DMS79 treated with DMSO at 0.1 percent for 48 hours (cell line): ENCODE measurements around the gene FAM3A.
"Not testable (repeated sequence)": the region's sequence is repeated elsewhere in the genome, so short reads cannot be mapped to it uniquely, and the experiment has no call there.

Experiments used
- DNase-seq: peaks from one replicate; lab custom pipeline; 2025; lab: John Stamatoyannopoulos, UW

FAM3A gene

GRCh38 chrX:154502989-154503388 is 13.0 kb downstream of the FAM3A start:
- DNase-seq: no peak

- DNase-seq: no peak
Observed at GRCh38 chrX:154502098-154502497, 13.9 kb downstream of the FAM3A start.

GRCh38 chrX:154501423-154501822 is 14.6 kb downstream of the FAM3A start:
- not testable (repeated sequence) for DNase-seq

- not testable (repeated sequence) for DNase-seq
Observed at GRCh38 chrX:154496591-154497137, 19.4 kb downstream of the FAM3A start.

GRCh38 chrX:154495472-154495922 is 20.5 kb downstream of the FAM3A start:
- no peak for DNase-seq

- no peak for DNase-seq
Observed at GRCh38 chrX:154494715-154495114, 21.3 kb downstream of the FAM3A start.

GRCh38 chrX:154490414-154491083 is 25.5 kb downstream of the FAM3A start, which contains the start of gene SLC10A3:
Gene SLC10A3 (minus strand): TSS chrX:154490629. CDS start chrX:154488940, 1,689 bp downstream.
- DNase-seq: peak; percentile 66

GRCh38 chrX:154490021-154490413 is 26.0 kb downstream of the FAM3A start:
- peak; percentile 7 for DNase-seq

GRCh38 chrX:154489182-154489581 is 26.9 kb downstream of the FAM3A start:
- DNase-seq: no peak

GRCh38 chrX:154488336-154489075 is 27.5 kb downstream of the FAM3A start:
- DNase-seq: no peak

GRCh38 chrX:154487518-154488290 is 28.3 kb downstream of the FAM3A start:
- no peak for DNase-seq

- peak; percentile 21 for DNase-seq
Observed at GRCh38 chrX:154486396-154487207, 29.4 kb downstream of the FAM3A start, which contains the start of gene UBL4A. Gene UBL4A (minus strand): TSS chrX:154486615. CDS start chrX:154486584, 31 bp downstream.

GRCh38 chrX:154486052-154486395 is 30.0 kb downstream of the FAM3A start:
- no peak for DNase-seq

GRCh38 chrX:154485150-154486051 is 30.6 kb downstream of the FAM3A start:
- DNase-seq: no peak

- no peak for DNase-seq
Observed at GRCh38 chrX:154484255-154485149, 31.5 kb downstream of the FAM3A start.

- no peak for DNase-seq
Observed at GRCh38 chrX:154483325-154483724, 32.7 kb downstream of the FAM3A start.

- no peak for DNase-seq
Observed at GRCh38 chrX:154482786-154483185, 33.2 kb downstream of the FAM3A start.

GRCh38 chrX:154481911-154482601 is 34.0 kb downstream of the FAM3A start:
- no peak for DNase-seq

- DNase-seq: no peak
Observed at GRCh38 chrX:154481195-154481594, 34.8 kb downstream of the FAM3A start.
